ENCODE results near the gene CCDC141.

CCDC141 gene

DNA sequence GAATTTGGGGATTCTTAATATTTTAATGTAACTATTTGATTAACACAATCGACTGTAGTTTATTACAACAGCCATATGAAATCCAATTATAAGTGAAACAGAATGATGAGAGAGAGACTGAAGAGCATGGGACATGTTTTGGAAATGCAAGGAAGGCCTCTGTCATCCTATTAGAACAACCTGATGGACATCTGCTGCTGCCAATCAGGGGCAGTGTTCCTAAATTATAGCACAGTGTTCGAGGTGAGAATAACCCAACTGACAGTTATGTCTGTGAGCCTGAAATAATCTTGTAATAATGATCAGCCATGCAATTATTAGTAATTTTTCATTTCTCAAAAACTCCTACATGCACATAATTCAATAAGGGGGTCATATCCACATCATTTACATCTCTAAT lies 73.6 kb downstream of the CCDC141 start:
- no peak for DNase-seq (ENCODE audit: low read depth in 3 of 3)

DNA sequence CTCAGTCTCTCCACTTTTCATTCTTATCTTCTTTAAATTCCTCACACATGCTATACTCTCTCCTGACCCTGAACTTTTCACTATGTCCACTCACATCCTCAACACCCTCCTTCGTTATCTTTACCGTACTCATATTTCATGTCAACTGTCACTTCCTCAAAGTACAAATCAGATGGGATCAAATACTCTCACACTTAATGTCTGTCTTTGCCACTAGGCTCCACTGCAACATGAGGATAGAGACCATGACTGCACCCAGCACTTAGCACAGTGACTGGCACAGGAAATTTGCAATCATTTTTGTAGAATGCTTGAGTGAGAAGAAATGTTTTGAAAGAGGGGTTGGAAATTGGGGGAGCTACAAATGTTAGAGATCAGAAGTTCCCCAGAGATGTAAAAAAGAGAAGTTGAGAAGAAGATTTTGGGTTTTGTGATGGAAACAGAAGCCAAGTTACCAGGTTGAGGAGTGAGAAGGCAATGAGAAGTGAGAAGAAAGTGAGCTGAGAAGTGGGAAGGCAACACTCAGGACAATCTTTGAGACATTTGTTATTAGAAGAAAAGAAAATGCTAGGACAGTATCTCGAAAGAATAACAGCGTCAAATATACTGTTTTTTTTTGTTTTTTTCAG lies 87.0 kb downstream of the CCDC141 start:
- no peak for DNase-seq (ENCODE audit: low read depth in 3 of 3)

DNA sequence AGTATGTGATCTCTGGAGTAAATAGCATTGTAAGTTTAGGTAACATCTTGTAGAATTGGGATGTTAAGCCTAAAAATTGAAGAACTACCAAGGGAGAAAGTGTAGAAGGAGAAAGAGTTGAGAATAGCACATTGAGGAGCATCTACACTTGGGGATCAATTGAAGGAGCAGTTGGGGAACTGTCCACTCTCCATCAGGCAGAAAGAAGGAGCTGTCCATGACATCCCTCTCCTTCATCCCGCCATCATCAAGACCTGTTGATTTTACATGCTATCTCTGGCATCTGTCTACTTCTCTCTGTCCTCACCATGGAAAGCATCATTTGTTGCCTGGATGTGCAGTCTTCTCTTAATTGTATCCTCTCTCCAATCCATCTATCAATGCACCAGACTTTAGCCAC lies 87.8 kb downstream of the CCDC141 start:
- DNase-seq (ENCODE audit: low read depth in 3 of 3): no peak

DNA sequence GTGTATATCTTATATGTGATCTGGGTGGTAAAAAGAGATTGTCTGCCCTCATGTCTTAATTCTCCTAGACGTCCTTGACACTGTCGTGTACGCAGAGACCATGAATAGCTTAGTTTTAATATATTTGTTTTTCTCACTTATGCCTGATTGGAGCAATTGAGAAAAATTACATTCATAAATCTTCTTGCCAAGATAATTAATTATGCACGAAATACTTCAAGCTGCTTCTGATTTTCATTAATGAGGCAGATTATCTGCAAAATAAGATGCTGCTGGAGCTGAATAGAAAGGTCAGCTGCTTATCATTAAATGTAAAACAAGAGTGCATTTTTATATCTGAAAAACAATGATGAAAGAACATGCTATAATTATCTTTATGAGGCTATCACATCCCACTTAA lies 95.9 kb downstream of the CCDC141 start:
- no peak for DNase-seq (ENCODE audit: low read depth in 3 of 3)

DNA sequence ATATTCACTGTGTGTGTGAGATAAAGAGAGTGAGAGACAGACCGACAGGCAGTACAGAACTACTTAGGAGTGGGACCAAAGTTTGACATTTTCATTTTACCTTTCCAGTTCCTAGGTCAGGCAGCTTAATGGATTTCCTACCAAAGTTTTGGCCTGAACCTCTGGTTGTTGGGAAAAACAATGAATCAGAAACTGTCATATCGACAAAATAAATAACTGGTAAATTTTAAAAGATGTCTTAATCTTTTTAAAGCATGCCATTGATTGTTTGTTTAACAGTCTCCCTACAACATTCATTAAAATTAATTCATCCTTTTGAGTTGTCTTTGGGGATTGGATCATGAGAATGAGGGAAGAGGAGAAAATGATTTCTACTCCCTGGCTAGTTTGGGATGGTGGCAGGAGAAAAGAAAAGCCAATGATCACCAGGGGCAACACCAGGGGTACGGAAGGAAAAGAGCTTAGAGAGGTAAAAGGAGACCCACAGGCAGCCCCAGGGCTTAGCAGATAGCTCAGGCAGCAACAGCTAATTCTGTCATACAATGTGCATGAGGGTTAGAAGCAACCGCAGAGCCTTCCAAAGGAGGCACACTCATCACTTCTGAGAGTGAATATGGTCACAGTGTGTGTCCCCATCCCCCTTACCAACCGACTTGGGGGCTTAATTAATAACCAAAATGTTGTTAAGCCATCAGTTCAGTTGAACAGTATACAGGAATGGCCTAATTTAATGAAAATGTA lies 98.5 kb downstream of the CCDC141 start:
- DNase-seq (ENCODE audit: low read depth in 3 of 3): no peak

DNA sequence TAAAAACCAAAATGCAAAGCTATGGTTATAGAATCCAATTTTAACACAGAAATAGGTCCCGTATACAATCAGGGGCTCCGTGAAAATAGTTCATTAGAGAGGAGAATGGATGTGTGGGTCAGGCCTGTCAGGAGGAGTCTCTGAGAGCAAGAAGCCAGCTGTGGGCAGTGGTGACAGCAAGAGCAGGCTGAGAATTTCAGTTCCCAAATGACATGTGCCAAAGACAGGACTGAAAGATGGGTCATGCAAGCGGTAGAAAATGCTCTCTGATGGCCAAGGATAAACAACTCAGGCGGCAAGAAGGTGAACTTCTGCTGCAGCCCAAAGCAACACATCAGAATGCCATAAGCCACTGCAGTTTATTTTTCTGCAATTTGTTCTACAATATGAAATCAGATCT lies 100.4 kb downstream of the CCDC141 start:
- no peak for DNase-seq (ENCODE audit: low read depth in 3 of 3)

DNA sequence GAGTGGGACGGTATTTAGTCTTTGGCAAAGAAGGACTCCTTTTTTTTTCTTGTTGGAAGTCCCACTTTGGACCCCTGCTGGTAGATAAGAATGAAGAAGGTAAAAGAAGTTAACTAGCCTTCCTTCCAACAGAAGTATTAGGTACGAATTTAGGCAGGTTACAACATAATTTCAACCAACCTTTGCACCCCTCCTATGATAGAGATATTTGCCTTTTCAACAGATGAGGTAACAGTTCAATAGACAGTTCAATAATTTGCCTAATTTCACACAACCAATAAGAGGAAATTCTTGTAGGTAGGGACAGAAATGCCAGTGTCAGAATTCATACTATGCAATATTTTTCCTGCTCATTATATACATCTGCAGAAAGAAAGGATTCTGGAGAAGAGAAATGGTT lies 100.8 kb downstream of the CCDC141 start:
- no peak for DNase-seq (ENCODE audit: low read depth in 3 of 3)

DNA sequence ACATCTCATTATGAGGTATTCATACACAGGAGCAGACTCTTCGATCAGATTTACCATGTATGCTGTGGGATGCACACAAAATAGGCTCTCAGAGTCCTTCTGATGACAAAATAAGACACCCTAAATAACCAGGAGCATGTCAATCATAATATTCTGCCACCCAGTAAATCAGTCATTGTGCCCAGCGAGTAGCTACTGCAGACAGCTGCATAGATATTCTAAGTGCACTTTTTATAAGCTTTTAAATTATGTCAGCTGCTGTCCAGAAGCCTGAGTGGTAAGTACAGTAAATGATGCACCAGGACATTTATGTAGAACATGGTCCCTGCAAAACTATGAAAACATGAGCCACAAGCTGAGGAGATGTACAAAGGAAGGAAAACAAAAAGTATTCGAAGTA lies 102.9 kb downstream of the CCDC141 start:
- no peak for DNase-seq (ENCODE audit: low read depth in 3 of 3)

DNA sequence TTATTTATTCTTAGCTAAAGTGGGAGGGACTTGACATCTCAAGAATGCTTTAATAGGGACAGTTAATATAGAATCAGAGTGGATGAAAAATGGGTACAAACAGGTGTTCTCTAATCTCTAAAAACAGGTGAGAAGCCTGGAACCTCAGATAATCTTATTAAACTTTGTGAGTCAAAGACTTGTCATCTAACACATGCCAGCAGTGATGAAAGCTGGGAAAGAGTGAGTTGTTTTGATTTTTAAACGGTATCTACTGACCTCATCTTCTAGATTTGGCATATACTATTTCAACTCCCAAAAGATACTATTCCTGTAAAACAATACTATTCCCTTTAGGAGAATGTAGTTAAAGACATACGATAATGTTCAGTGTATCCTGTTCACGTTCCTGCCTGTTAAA lies 103.4 kb downstream of the CCDC141 start:
- DNase-seq (ENCODE audit: low read depth in 3 of 3): no peak

DNA sequence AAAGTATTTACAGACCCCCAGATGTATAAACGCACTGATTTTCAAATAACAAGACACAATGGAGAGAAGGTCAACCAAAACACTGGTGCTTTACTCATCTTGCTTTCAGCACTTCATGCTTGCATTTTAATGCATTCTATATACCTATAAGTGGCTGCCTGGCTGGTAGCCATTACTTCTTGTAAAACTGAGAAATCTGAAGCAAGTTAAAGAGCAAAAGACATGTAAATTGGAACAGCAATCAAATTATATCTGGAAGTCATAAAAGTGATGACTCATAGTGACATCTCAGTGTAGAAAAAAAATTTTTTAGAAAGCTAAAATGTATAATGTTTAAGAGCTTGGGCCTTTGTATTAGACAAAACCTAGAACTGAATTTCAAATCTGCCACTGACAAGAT lies 106.2 kb downstream of the CCDC141 start:
- no peak for DNase-seq (ENCODE audit: low read depth in 3 of 3)

DNA sequence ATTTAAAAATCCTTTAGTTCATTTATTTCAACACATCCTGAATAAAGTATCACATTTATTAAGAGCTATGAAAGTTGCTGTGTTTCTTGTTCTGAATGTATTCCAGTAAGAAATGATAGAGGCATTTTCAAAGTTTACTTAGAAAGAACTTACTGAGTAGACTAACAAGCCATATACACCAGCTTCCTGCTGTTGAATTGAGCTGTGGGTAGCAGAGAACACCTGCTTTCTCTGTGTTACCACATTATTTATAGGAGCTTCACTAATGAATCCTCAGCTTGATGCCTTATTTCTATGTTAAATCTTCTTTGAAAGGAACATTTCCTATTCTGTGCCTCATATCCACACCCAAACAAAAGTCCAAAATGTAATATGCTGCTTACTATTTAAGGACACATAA lies 115.4 kb downstream of the CCDC141 start:
- DNase-seq (ENCODE audit: low read depth in 3 of 3): no peak

DNA sequence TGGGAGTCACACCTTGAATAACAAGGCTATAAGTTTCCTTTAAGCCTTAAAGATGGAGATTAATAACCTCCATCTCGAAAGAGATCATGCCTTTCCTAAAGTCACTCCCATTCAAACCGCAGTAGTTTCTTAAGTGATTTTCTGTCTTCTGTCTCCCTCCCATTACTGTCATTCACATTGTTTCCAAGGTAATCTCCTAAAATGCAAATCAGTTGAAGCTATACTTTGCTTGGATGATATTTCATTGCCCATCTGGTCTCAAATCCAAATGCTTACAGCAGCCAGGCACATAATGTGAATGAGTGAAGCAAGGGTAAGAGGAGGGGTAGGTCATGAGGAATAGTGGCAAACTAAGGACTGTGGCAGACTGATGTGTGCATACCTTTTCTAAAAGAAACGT lies 116.4 kb downstream of the CCDC141 start:
- no peak for DNase-seq (ENCODE audit: low read depth in 3 of 3)

DNA sequence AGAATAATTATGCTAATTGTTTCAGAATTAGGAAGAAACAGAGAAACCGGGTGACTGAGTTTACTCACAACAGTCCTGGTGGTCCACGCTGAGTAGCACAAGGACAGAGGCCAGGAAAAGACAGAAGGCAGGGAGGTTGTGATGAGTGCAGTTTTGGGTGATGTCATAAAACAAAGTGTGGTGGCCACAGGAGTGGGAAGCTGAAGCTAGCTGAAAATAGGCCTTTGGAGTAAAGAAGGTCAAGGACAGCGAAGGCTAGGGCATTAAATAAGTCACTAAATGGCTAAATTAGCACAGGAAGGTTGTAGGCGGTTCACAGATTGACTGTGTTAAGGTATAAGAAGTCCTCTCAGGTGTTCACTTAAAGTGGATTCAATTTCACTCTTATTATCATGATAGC lies 121.9 kb downstream of the CCDC141 start:
- no peak for DNase-seq (ENCODE audit: low read depth in 3 of 3)

DNA sequence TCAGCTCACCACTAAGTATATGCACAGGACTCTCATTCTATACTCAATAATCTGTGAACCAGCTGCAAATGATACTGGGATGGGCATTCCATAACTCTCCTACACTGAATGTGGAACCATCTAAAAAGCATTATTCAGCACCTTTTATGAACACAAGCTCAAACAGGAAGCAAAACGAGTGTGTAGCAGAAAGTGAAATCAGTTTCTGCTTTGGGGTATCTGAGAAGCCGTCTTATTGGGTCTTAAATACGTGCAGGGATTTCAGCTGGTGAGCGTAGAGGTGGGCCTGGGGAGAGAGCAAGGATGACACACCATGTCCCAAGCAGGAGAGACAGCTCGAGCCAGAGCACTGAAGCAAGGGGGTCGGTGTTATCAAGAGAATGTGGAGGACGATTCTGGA lies 122.8 kb downstream of the CCDC141 start:
- DNase-seq (ENCODE audit: low read depth in 3 of 3): no peak

DNA sequence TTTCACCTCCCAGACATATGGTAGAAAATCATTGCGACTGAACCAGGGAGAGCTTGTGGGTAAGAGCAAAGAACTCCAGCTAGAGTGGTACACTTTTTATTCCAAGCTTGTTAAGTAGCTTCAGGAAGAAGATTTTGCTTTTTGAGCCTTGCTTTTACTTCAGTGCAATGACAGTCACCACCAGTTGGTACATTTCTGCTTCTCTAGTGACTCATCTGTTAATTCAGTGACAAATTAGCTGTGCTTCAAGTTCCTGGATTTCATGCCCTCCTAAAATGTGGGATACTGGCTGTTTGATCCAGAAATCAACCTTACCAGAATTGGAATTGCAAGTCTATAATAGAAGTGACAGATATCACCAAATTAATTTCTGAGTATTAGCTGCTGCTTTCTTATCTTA lies 125.1 kb downstream of the CCDC141 start:
- DNase-seq (ENCODE audit: low read depth in 3 of 3): no peak

DNA sequence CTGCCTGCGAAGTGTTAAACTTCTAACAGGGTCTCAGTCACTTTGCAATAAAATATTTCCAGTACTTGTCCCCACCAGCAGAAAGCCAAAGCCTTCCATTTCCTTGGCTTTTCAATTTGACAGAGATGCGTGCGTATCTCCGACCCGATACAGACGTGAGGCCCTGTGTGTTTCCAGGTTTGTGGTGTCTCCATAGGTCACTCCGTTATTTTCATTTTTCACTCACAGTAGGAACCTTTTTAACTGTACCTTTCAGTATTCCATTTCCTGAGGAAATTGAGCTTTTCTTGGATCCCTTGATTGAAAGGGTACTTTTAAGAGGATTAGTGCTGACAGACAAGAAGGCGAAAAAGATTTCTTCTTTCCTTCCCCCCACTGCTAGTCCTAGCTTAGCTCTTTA lies 126.4 kb downstream of the CCDC141 start:
- no peak for DNase-seq (ENCODE audit: low read depth in 3 of 3)

DNA sequence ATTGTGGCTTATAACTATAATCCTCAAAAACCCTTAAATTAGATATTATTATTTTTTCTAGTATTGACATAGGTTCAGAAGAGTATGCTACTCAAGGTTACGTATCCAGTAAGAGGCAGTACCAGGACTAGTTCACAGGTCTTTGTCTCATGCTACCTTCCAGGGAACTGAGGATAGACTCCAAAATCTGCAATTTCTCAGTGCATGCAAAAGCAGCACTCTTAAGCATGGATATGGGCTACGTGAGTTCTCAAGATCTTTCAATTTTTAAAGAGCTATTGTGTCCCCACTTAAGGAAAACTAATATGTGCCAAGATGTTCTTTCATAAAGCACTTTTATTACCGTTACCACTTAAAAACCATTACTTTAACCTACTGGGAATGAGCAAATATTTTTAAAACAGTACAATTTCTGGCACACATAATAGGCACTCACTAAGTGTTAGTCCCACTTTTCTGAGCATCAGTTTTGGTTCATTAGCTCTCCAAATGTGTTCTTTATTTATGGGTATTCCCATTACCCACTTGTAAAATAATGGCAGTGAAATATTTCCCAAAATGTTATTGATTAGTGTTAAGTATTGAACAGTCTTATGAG lies 128.9 kb downstream of the CCDC141 start:
- DNase-seq (ENCODE audit: low read depth in 3 of 3): no peak

DNA sequence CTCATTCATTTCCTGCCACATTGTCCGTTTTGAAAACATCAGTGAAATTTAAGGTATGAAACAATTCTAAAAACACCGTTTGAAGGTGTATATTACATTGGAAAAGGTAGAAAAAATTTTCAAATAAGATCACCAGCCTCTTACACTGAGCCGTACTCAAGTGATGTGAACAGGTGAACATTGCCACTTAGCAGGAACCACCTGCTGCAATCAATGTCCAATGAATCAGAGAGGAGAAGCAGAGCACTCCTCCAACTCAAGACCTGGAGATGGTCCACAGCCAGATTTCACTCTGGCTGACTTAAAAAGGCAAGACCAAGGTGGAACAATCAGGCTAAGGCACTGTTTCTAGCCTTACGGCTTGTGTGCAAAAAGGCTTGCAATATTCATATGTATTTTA lies 132.4 kb downstream of the CCDC141 start:
- DNase-seq (ENCODE audit: low read depth in 3 of 3): no peak

DNA sequence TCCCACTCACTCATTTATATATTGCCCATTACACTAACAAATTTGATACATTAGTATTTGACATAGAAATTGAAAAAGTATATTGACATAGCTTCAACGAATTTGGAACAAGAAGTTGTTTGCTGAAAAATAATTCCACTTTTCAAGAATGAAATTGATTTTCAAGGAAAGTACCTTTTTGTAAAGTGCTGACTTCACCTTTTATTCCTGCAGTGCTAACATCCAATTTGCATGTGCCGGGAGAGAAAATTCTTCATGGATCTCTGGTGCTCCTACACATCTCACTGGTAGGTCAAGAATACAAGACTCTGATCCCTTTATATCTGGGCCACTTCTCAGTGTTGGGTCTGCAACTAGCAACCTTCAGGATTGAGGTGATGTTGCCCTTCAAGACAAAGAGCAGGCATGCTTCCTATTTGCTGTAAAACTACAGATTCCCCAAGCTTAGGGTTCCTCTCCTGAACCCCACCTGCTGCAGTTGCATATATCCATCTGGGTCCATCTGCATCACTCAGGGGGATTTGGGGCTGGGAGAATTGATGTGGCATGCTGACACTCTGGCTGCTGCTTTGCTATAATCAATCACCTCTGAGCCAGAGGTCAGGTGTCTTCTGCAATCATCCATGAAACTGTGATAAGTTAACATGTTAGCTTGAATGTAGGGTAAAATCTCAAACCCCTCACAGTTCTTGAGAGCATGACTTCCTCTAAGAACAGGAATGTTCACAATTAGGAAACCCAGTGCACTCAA lies 134.3 kb downstream of the CCDC141 start:
- DNase-seq (ENCODE audit: low read depth in 3 of 3): no peak

DNA sequence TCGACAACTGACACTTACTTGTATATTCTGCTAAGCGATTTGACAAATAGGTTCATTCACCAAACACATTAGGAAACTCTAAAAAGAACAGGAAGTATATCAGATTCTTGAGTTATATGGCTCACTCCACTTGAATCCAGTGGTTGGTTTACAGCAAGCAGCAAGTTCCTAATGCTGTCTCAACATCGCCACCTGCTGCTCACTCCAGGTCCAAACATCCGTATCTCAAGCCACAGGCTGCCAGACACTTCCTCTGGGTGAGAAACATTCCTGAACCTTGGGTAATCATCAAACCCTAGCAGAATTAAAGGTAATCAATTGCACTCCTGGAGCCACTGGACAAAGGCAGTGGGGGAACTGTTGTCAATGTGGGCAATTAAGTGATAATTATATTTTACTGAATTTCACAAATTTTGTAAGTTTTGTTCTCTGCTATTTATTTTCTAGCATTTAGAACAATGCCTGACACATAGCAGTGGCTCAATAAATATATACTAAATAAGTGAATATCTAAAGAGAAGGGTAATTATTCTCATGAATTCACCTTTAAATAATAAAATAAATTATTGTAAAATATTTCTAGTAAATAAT lies 135.6 kb downstream of the CCDC141 start:
- peak; percentile 27 to 44 (median 40) for DNase-seq (ENCODE audit: low read depth in 3 of 3)

DNA sequence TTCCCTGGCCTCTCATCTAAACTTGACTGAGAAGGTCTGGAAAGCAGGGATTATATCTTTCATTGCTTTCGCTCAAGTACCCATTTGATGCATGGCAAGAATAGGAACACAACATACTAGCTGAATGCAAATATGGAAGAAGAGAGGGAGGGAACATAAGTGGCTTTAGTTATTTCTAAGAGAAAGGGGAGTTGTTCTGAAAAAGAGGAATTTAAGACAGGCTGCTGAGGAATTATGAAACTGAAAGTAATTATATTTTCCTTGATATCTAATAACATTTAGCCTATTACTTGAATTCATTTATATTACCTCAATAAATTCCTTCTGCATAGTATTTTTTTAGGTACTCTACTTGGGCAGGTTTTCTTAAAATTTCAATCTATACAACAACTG lies 136.9 kb downstream of the CCDC141 start:
- DNase-seq (ENCODE audit: low read depth in 3 of 3): no peak

DNA sequence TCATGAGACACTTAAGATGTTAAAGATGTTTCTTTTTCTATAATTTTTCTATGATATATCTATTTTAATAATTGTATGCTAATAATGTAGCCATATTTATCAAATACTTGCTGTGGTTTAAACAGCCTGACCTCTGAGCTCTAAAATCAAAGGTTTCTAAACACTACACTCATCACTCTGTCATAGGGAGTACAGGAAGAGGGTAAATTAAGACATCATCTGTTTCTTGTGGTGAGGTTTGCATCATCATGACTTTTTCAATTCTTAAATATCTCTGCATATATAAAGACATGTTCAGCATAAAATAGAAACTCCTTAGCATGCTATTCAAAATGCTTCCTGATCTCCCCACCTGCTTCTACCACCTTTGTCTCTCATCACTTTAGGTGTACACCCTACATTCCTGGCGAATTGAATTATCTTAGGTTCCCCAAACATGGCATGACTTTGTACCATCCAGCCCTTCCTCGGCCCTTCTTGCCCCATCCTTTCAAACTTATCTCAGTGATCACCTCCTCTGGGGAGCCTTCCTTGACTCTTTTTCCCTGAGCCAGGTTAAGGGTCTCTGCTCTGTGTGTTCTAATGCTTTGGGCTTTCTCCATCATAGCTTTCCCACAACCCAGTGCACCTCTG lies 137.4 kb downstream of the CCDC141 start:
- DNase-seq (ENCODE audit: low read depth in 3 of 3): no peak

Measured in stimulated activated CD4-positive, alpha-beta T cell treated with anti-CD3 and anti-CD28 coated beads, TNF-alpha, amount 100 ng/mL, for 4 hours (primary cell).